Activated T-helper 1 cell treated with anti-CD3 and anti-CD28 coated beads, Interleukin-12 subunit alpha, Interleukin-12 subunit beta, Interleukin-2, Interleukin-4 antibody, amounts not matched to agents 30 ng/mL and 10 ng/mL and 1 ng/mL, durations not matched to agents 14 hours and 24 hours and 36 hours (primary cell): Measurements from ENCODE around the gene SREBF2. TPM values are rescaled to one million over a fixed set of nuclear protein-coding genes. Genes with fewer than 3 reads are reported as not detected.

Experiments used
- DNase-seq: peaks from one replicate; pipeline ENCODE4 v3.0.0; 2021; ENCODE audit warnings: low spot score
- H3K27ac Mint-ChIP-seq: one replicate; pipeline ENCODE4 v1.8.0; 2021; ENCODE audit warnings: mild to moderate bottlenecking, mixed read lengths
- H3K27me3 Mint-ChIP-seq: one replicate; pipeline ENCODE4 v1.8.0; 2022; ENCODE audit warnings: mild to moderate bottlenecking, moderate library complexity, mixed read lengths; ENCODE audit not compliant: insufficient read depth
- H3K36me3 Mint-ChIP-seq: one replicate; pipeline ENCODE4 v1.8.0; 2021; ENCODE audit warnings: low read depth, mixed read lengths
- H3K4me1 Mint-ChIP-seq: one replicate; pipeline ENCODE4 v1.8.0; 2021; ENCODE audit warnings: low read depth, mixed read lengths
- H3K4me3 Mint-ChIP-seq: one replicate; pipeline ENCODE4 v1.8.0; 2021; ENCODE audit warnings: mild to moderate bottlenecking, moderate library complexity, mixed read lengths
- H3K9me3 Mint-ChIP-seq: one replicate; pipeline ENCODE4 v1.8.0; 2021; ENCODE audit warnings: mixed read lengths
- intact Hi-C: fragments of 100-400 bp; cut with micrococcal nuclease; formaldehyde crosslinking; loops from one replicate; pipeline ENCODE4 v1.15.1; 2024
- total RNA-seq: library from RNA; stranded (reverse); gene quantifications from 2 replicates; pipeline ENCODE4 v1.2.3, GENCODE V29; 2022

The SREBF2 gene
- total RNA-seq, 1 donor from 2014 or later, result 245 TPM

DNA sequence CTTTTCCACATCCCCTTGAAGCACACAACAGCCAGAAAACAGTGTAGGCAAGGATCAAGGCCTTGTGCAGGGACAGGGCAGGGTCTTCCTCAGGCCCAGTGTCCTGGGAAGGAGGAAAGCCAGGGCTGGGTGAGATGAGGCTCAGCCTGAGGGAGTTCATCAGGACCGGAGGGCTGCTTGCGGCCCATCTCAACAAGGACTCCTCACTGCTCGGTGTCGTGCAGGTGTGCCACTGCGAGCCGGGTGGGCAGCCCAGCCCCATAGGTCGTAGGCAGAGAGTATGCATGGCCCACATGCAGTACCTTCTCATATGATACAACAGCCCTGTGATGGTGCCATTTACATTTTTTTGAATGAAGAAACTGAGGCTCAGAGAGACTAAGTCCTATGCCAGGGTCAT lies 69.1 kb downstream of the SREBF2 start:
- no peaks in the 10 kb centered on the region for H3K9me3 Mint-ChIP-seq
- no peak overlapping the region for H3K27ac Mint-ChIP-seq
- intact Hi-C loops, result no loop called here
- peaks cover 7% of the 10 kb centered on the region for H3K4me1 Mint-ChIP-seq
- DNase-seq, result no peak
- H3K4me3 Mint-ChIP-seq, result no peak overlapping the region
- H3K36me3 Mint-ChIP-seq, result peaks cover 47% of the 10 kb centered on the region
- H3K27me3 Mint-ChIP-seq, result no peaks in the 10 kb centered on the region

- Mint-ChIP-seq H3K4me1 (peaks cover 11% of the 10 kb centered on the region), H3K36me3 (peaks cover 41% of the 10 kb centered on the region), H3K27me3 (no peaks in the 10 kb centered on the region), H3K27ac (no peak overlapping the region), H3K9me3 (no peaks in the 10 kb centered on the region), H3K4me3 (no peak overlapping the region)
- intact Hi-C loops, result no loop called here
- DNase-seq, result no peak
Observed at GRCh38 chr22:41902932-41903421, 70.1 kb downstream of the SREBF2 start.

- intact Hi-C loops, result no loop called here
- Mint-ChIP-seq H3K27me3 (peaks cover 9% of the 10 kb centered on the region), H3K9me3 (no peaks in the 10 kb centered on the region), H3K4me3 (no peak overlapping the region), H3K27ac (no peak overlapping the region), H3K4me1 (peaks cover 26% of the 10 kb centered on the region), H3K36me3 (peaks cover 37% of the 10 kb centered on the region)
- no peak for DNase-seq
Observed at GRCh38 chr22:41904450-41905410, 71.8 kb downstream of the SREBF2 start.

GRCh38 chr22:41905411-41906202 lies 72.7 kb downstream of the SREBF2 start:
- intact Hi-C loops, result no loop called here
- Mint-ChIP-seq H3K9me3 (no peaks in the 10 kb centered on the region), H3K4me3 (no peak overlapping the region), H3K36me3 (peaks cover 33% of the 10 kb centered on the region), H3K27me3 (peaks cover 9% of the 10 kb centered on the region), H3K27ac (no peak overlapping the region), H3K4me1 (peaks cover 26% of the 10 kb centered on the region)
- DNase-seq, result no peak

DNA sequence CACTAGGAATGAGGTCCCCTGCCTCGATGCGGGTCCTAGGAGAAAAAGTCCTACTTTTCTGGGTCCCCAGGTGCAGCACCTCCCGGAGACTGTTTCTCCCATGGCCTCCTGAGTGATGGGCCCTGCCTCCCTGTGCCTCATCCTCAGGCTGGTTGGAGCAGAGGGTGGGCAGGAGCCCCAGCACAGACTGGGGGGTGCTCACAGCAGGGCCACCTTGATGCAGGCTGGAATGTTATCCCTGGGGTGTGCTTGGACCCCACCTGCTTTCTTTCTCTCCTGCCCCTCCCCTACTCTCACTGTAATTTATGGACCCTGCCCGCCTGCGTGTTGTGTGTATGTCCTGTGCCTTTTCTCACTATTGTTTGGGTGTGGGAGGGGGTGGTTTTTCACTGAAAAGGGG lies 73.9 kb downstream of the SREBF2 start:
- intact Hi-C loops, result no loop called here
- no peaks in the 10 kb centered on the region for H3K9me3 Mint-ChIP-seq
- H3K27me3 Mint-ChIP-seq, result peaks cover 15% of the 10 kb centered on the region
- DNase-seq, result no peak
- peaks cover 26% of the 10 kb centered on the region for H3K36me3 Mint-ChIP-seq
- no peak overlapping the region for H3K27ac Mint-ChIP-seq
- H3K4me1 Mint-ChIP-seq, result peaks cover 26% of the 10 kb centered on the region
- H3K4me3 Mint-ChIP-seq, result no peak overlapping the region

DNA sequence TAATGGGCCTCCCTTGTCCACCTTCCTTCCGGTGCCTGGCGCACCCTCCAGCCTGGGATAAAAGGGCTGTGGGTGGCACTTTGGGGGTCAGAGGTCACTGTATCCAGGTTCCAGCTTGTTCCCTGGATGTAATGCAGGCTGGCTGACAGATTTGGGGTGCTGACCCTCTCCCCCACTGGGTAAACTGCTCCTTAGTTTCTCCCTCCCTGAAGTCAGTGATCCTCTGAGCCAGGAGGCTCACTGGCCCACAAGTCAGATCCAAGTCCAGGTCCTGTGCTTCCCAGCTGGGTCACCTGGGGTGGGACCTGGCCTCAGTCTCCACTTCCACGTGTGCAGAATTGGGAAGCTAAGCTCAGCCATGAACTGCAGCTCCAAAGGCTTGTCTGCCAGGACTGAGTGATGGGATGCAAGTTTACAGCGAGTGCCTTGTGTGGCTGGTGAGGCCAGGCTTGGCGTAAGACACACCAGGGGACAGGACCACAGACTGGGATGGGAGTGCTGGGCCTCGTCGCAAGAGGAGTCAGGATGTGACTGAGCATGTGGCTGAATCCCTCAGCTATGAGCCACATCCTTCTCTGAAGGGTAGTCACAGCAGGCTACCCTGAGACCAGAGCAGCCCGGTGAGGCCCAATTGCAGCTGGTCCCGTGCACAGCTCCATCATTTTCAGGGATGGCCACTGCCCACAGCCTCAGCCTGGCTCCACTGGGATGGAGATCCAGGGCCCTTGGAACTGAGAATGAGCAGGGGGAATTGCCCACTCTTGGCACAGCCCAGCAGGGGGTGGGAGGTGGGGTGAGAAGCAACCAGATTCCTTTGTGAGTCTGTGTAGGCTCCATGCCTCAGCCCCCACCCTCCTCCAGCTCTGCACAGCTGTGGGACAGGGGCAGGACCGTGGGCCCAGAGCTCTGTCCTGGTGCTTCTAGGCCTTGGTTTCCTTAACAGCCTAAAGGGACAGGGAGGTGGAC lies 74.8 kb downstream of the SREBF2 start:
- DNase-seq, result no peak
- peak overlapping the region; percentile 23 for H3K27ac Mint-ChIP-seq
- peaks cover 24% of the 10 kb centered on the region for H3K27me3 Mint-ChIP-seq
- H3K4me1 Mint-ChIP-seq, result peaks cover 30% of the 10 kb centered on the region
- H3K36me3 Mint-ChIP-seq, result peaks cover 23% of the 10 kb centered on the region
- intact Hi-C loops, result no loop called here
- no peaks in the 10 kb centered on the region for H3K9me3 Mint-ChIP-seq
- H3K4me3 Mint-ChIP-seq, result no peak overlapping the region

- H3K27ac Mint-ChIP-seq, result peak overlapping the region; percentile 40
- peak overlapping the region; percentile 32 for H3K4me3 Mint-ChIP-seq
- no peak for DNase-seq
- H3K4me1 Mint-ChIP-seq, result peaks cover 38% of the 10 kb centered on the region
- H3K9me3 Mint-ChIP-seq, result no peaks in the 10 kb centered on the region
- intact Hi-C loops, result no loop called here
- peaks cover 32% of the 10 kb centered on the region for H3K27me3 Mint-ChIP-seq
- peaks cover 22% of the 10 kb centered on the region for H3K36me3 Mint-ChIP-seq
Observed at GRCh38 chr22:41908411-41909309, 75.8 kb downstream of the SREBF2 start.

GRCh38 chr22:41909310-41910049 lies 76.6 kb downstream of the SREBF2 start:
- Mint-ChIP-seq H3K4me3 (peak overlapping the region; percentile 57), H3K36me3 (peaks cover 17% of the 10 kb centered on the region), H3K27ac (peak overlapping the region; percentile 58), H3K4me1 (peaks cover 38% of the 10 kb centered on the region), H3K27me3 (peaks cover 32% of the 10 kb centered on the region), H3K9me3 (no peaks in the 10 kb centered on the region)
- DNase-seq, result no peak
- intact Hi-C loops, result no loop called here

- intact Hi-C loops, result no loop called here
- H3K4me1 Mint-ChIP-seq, result peaks cover 38% of the 10 kb centered on the region
- H3K36me3 Mint-ChIP-seq, result peaks cover 17% of the 10 kb centered on the region
- no peak overlapping the region for H3K27ac Mint-ChIP-seq
- peaks cover 33% of the 10 kb centered on the region for H3K27me3 Mint-ChIP-seq
- no peak for DNase-seq
- no peaks in the 10 kb centered on the region for H3K9me3 Mint-ChIP-seq
- H3K4me3 Mint-ChIP-seq, result no peak overlapping the region
Observed at GRCh38 chr22:41910050-41911000, 77.4 kb downstream of the SREBF2 start.

- intact Hi-C loops, result no loop called here
- no peaks in the 10 kb centered on the region for H3K9me3 Mint-ChIP-seq
- DNase-seq, result no peak
- H3K27me3 Mint-ChIP-seq, result peaks cover 41% of the 10 kb centered on the region
- H3K4me3 Mint-ChIP-seq, result peak overlapping the region; percentile 19
- H3K4me1 Mint-ChIP-seq, result peaks cover 38% of the 10 kb centered on the region
- H3K27ac Mint-ChIP-seq, result no peak overlapping the region
- H3K36me3 Mint-ChIP-seq, result peaks cover 10% of the 10 kb centered on the region
Observed at GRCh38 chr22:41911001-41911611, 78.2 kb downstream of the SREBF2 start.
